HG02840 (cell line): ENCODE data around the gene WDR54.
"Not testable (repeated sequence)": the region's sequence is repeated elsewhere in the genome, so short reads cannot be mapped to it uniquely, and the experiment has no call there.

Experiments used
- ATAC-seq: cut with Tn5 transposase; IDR thresholded peaks from one replicate; pipeline ENCODE4 v1.9.1; 2021; ENCODE audit warnings: mild to moderate bottlenecking, moderate library complexity, moderate number of reproducible peaks; ENCODE audit not compliant: unreplicated experiment, low FRiP score

The WDR54 gene

GRCh38 chr2:74426181-74426758, 4.7 kb downstream of the WDR54 start:
- no peak for ATAC-seq

GRCh38 chr2:74427551-74427950, 6.0 kb downstream of the WDR54 start:
- no peak for ATAC-seq

- ATAC-seq = no peak
Measured at GRCh38 chr2:74428675-74429074, 7.1 kb downstream of the WDR54 start.

GRCh38 chr2:74429487-74430451, 8.2 kb downstream of the WDR54 start:
- ATAC-seq = no peak

GRCh38 chr2:74430502-74430901, 9.0 kb downstream of the WDR54 start:
- ATAC-seq = no peak

- ATAC-seq = no peak
Measured at GRCh38 chr2:74436111-74436805, 14.7 kb downstream of the WDR54 start.

- no peak for ATAC-seq
Measured at GRCh38 chr2:74436848-74437695, 15.5 kb downstream of the WDR54 start.

GRCh38 chr2:74438248-74438647, 16.7 kb downstream of the WDR54 start:
- no peak for ATAC-seq

GRCh38 chr2:74439373-74439772, 17.8 kb downstream of the WDR54 start:
- no peak for ATAC-seq

GRCh38 chr2:74439803-74440377, 18.4 kb downstream of the WDR54 start:
- no peak for ATAC-seq

- peak; percentile 52 for ATAC-seq
Measured at GRCh38 chr2:74440378-74441169, 19.0 kb downstream of the WDR54 start.

- ATAC-seq = no peak
Measured at GRCh38 chr2:74441170-74441689, 19.7 kb downstream of the WDR54 start.

- no peak for ATAC-seq
Measured at GRCh38 chr2:74441690-74442482, 20.4 kb downstream of the WDR54 start, which contains the start of gene RTKN. RTKN (minus strand) TSS chr2:74441937; CDS start chr2:74441816, 121 bp downstream.

- not testable (repeated sequence) for ATAC-seq
Measured at GRCh38 chr2:74442483-74443297, 21.2 kb downstream of the WDR54 start.

GRCh38 chr2:74444498-74445318, 23.2 kb downstream of the WDR54 start:
- ATAC-seq = no peak

- no peak for ATAC-seq
Measured at GRCh38 chr2:74447230-74447999, 25.9 kb downstream of the WDR54 start.
